Prostate gland (tissue), 2 donors: ENCODE results near the gene SLC16A9. TPM values are rescaled to one million over a fixed set of nuclear protein-coding genes. Genes with fewer than 3 reads are reported as not detected.
A peak's percentile ranks its signal among the peaks of the same experiment; 100 is the strongest.

Experiments used
- DNase-seq: peaks from one replicate; pipeline ENCODE4 v3.0.0-alpha.2; 2019; ENCODE audit warnings: low spot score
- H3K27ac ChIP-seq, 2 donors: fragments of 200-600 bp; sonication (generic); 2 replicates each; pipeline ENCODE4 v1.5.1; 2017 to 2019
- H3K27me3 ChIP-seq: fragments of 200-600 bp; sonication (generic); replicated peaks from 2 replicates; pipeline ENCODE4 v1.5.1; 2019; ENCODE audit not compliant: insufficient read depth
- H3K36me3 ChIP-seq, 2 donors: fragments of 200-600 bp; sonication (generic); 1 replicate in 1 of 2; 2 replicates in 1 of 2; pipeline versions ENCODE4 v1.5.1 to v1.8.1; 2017 to 2019
- H3K4me1 ChIP-seq: fragments of 200-600 bp; sonication (generic); replicated peaks from 2 replicates; pipeline ENCODE4 v1.5.1; 2019
- H3K4me3 ChIP-seq, 2 donors: fragments of 200-600 bp; sonication (generic); 2 replicates each; pipeline ENCODE4 v1.5.1; 2017 to 2019
- H3K9me3 ChIP-seq: fragments of 200-600 bp; sonication (generic); 2 replicates; pipeline ENCODE4 v1.5.1; 2017
- POLR2A ChIP-seq: fragments of 450-650 bp; IDR thresholded peaks from one replicate; pipeline ENCODE4 v1.6.1; 2016; ENCODE audit warnings: antibody characterized with exemption, mild to moderate bottlenecking
- POLR2AphosphoS5 ChIP-seq: sonication (generic); formaldehyde crosslinking; IDR thresholded peaks from one replicate; pipeline ENCODE4 v1.6.1; 2017; ENCODE audit warnings: antibody characterized with exemption
- WGBS: methylation state at CpG from one replicate; pipeline ENCODE4 v1.1.5; 2018; 5-methylcytosine and 5-hydroxymethylcytosine counted together
- intact Hi-C: fragments of 100-400 bp; cut with DNase I; formaldehyde crosslinking; loops from one replicate; pipeline ENCODE4 v1.14.2; 2022
- total RNA-seq, 2 donors: library from RNA; depleted of rRNA; stranded (reverse); fragments of >200 nt; gene quantifications; one replicate each; pipeline ENCODE4 v1.1.0, GENCODE V29; 2016
- TF ChIP-seq, protein P1 (sequence below), 4 experiments: fragments of 200-600 bp in 2 of 4; fragments of 450-650 bp in 2 of 4; sonication (generic) in 2 of 4; IDR thresholded peaks; 1 replicate in 3 of 4; 2 replicates in 1 of 4; pipeline ENCODE4 v1.5.1; 2016 to 2019; ENCODE audit warnings: antibody characterized with exemption in 4 of 4, mild to moderate bottlenecking in 2 of 4, moderate library complexity in 2 of 4

Gene SLC16A9
- total RNA-seq, 2 donors from 2014 or later: 9.8 to 15.7 TPM

- H3K9me3 ChIP-seq: no peaks in the 10 kb centered on the region
- DNase-seq: no peak
- TF ChIP-seq POLR2AphosphoS5: no peak
- H3K27me3 ChIP-seq: no peaks in the 10 kb centered on the region
- intact Hi-C loops: loop anchor here (5.0 kb wide), 1 partner anchor 101 kb away; no protein-coding TSS in a partner anchor
- H3K27ac ChIP-seq: no peak overlapping the region
- H3K4me3 ChIP-seq: no peak overlapping the region
- no peaks in the 10 kb centered on the region for H3K36me3 ChIP-seq
- H3K4me1 ChIP-seq: no peaks in the 10 kb centered on the region
Observed at GRCh38 chr10:59705931-59706330, 3.7 kb downstream of the SLC16A9 start.

DNA sequence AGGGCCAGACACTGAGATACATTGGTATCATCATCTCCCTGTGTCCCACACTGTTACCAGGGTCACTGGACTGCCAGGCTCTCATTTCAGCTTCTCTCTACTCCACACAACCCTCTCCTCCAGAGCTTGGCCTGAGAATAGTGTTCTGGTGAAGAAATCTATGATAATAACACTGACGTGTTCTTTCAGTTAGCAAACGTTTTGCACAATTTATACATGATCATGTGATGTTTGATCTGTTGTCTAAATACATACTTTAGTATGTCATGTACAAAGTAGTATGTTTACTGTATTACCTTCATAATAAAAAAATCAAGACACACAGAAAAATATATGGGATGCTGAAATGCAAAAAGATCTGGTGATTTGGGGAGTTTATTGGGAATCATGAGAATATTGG, 5.0 kb downstream of the SLC16A9 start:
- Histone ChIP-seq H3K4me1 (no peaks in the 10 kb centered on the region), H3K9me3 (no peaks in the 10 kb centered on the region), H3K36me3 (no peaks in the 10 kb centered on the region), H3K27ac (peak overlapping the region; percentile 32 to 41), H3K4me3 (no peak overlapping the region), H3K27me3 (no peaks in the 10 kb centered on the region)
- no peak for DNase-seq
- TF ChIP-seq POLR2AphosphoS5 (peak; percentile 58), POLR2A (no peak)
- 29% methylated on average over 2 of the region's 2 CpGs for WGBS
- intact Hi-C loops: loop anchor here (5.0 kb wide), 1 partner anchor 103 kb away; no protein-coding TSS in a partner anchor

GRCh38 chr10:59702347-59702746, 7.3 kb downstream of the SLC16A9 start:
- TF ChIP-seq POLR2AphosphoS5 (peak; percentile 70), POLR2A (no peak)
- TF ChIP-seq, protein P1, sequence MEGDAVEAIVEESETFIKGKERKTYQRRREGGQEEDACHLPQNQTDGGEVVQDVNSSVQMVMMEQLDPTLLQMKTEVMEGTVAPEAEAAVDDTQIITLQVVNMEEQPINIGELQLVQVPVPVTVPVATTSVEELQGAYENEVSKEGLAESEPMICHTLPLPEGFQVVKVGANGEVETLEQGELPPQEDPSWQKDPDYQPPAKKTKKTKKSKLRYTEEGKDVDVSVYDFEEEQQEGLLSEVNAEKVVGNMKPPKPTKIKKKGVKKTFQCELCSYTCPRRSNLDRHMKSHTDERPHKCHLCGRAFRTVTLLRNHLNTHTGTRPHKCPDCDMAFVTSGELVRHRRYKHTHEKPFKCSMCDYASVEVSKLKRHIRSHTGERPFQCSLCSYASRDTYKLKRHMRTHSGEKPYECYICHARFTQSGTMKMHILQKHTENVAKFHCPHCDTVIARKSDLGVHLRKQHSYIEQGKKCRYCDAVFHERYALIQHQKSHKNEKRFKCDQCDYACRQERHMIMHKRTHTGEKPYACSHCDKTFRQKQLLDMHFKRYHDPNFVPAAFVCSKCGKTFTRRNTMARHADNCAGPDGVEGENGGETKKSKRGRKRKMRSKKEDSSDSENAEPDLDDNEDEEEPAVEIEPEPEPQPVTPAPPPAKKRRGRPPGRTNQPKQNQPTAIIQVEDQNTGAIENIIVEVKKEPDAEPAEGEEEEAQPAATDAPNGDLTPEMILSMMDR (IDR thresholded peaks at IDR 0.05): no peak
- Histone ChIP-seq H3K36me3 (no peaks in the 10 kb centered on the region), H3K4me3 (no peak overlapping the region), H3K4me1 (no peaks in the 10 kb centered on the region), H3K9me3 (no peaks in the 10 kb centered on the region), H3K27me3 (no peaks in the 10 kb centered on the region), H3K27ac (peak overlapping the region; percentile 32 to 57)
- 69% methylated on average over 4 of the region's 4 CpGs for WGBS
- peak; percentile 13 for DNase-seq
- intact Hi-C loops: no loop called here

- no peak overlapping the region for H3K4me3 ChIP-seq
- no peaks in the 10 kb centered on the region for H3K9me3 ChIP-seq
- H3K27me3 ChIP-seq: no peaks in the 10 kb centered on the region
- H3K27ac ChIP-seq: no peak overlapping the region
- H3K36me3 ChIP-seq: no peaks in the 10 kb centered on the region
- H3K4me1 ChIP-seq: no peaks in the 10 kb centered on the region
- intact Hi-C loops: no loop called here
- WGBS: 73% methylated on average over 4 of the region's 4 CpGs
- TF ChIP-seq, protein P1 (IDR thresholded peaks at IDR 0.05): no peak
- no peak for TF ChIP-seq POLR2A
- no peak for TF ChIP-seq POLR2AphosphoS5
- DNase-seq: no peak
Observed at GRCh38 chr10:59700709-59701108, 8.9 kb downstream of the SLC16A9 start.

- Histone ChIP-seq H3K27me3 (no peaks in the 10 kb centered on the region), H3K36me3 (no peaks in the 10 kb centered on the region), H3K4me1 (no peaks in the 10 kb centered on the region), H3K27ac (no peak overlapping the region), H3K9me3 (no peaks in the 10 kb centered on the region), H3K4me3 (no peak overlapping the region)
- 65% methylated on average over 1 of the region's 1 CpG for WGBS
- DNase-seq: no peak
- intact Hi-C loops: no loop called here
- TF ChIP-seq POLR2AphosphoS5: no peak
- TF ChIP-seq, protein P1 (IDR thresholded peaks at IDR 0.05): no peak
- TF ChIP-seq POLR2A: no peak
Observed at GRCh38 chr10:59698326-59698725, 11.3 kb downstream of the SLC16A9 start.

GRCh38 chr10:59695637-59696036, 14.0 kb downstream of the SLC16A9 start:
- TF ChIP-seq, protein P1 (IDR thresholded peaks at IDR 0.05): no peak
- TF ChIP-seq POLR2A (no peak), POLR2AphosphoS5 (no peak)
- no peaks in the 10 kb centered on the region for H3K4me1 ChIP-seq
- intact Hi-C loops: no loop called here
- no peaks in the 10 kb centered on the region for H3K9me3 ChIP-seq
- 83% methylated on average over 3 of the region's 3 CpGs for WGBS
- no peak overlapping the region for H3K27ac ChIP-seq
- no peak overlapping the region for H3K4me3 ChIP-seq
- H3K36me3 ChIP-seq: no peaks in the 10 kb centered on the region
- DNase-seq: no peak
- no peaks in the 10 kb centered on the region for H3K27me3 ChIP-seq
